ENCODE measurements around the gene PTPRT.

- TF ChIP-seq POLR2A (IDR thresholded peaks at IDR 0.05; ENCODE audit: low read depth, low read length), result no peak
- no peak for TF ChIP-seq TAF1 (IDR thresholded peaks at IDR 0.05; ENCODE audit: borderline replicate concordance, low read depth, low read length)
Observed at GRCh38 chr20:43124241-43124640, 65.5 kb downstream of the PTPRT start.

All from GM12892 (cell line).